ENCODE measurements around the gene TMEM266.
A peak's percentile ranks its signal among the peaks of the same experiment; 100 is the strongest.

TMEM266 gene

GRCh38 chr15:76192715-76193114, 132.9 kb downstream of the TMEM266 start (continued):
- TF ChIP-seq ZBTB11 (tag by site-specific recombination; conservative IDR thresholded peaks at IDR 0.05; ENCODE audit: low read depth) (no peak), INSM2 (tag by site-specific recombination; IDR thresholded peaks at IDR 0.05) (no peak), IKZF3 (tag by site-specific recombination; IDR thresholded peaks at IDR 0.05) (no peak), ZNF521 (tag by site-specific recombination; IDR thresholded peaks at IDR 0.05) (no peak), ZFP3 (tag by site-specific recombination; IDR thresholded peaks at IDR 0.05; ENCODE audit: low read depth) (no peak), ZNF211 (tag by site-specific recombination; IDR thresholded peaks at IDR 0.05; ENCODE audit: low read depth) (no peak), ZNF202 (tag by site-specific recombination; IDR thresholded peaks at IDR 0.05; ENCODE audit: borderline replicate concordance) (no peak)

- Histone ChIP-seq H3K4me1 (ENCODE audit: control insufficient read depth, insufficient read depth, low read length) (peaks cover 9% of the 10 kb centered on the region), H3K36me3 (ENCODE audit: control insufficient read depth in 2 of 2, insufficient read depth in 1 of 2, low read length in 2 of 2) (no peaks in the 10 kb centered on the region), H3K9me3 (ENCODE audit: control insufficient read depth, insufficient read depth, low read depth, low read length) (no peaks in the 10 kb centered on the region), H3K27ac (ENCODE audit: extremely low read depth, low read depth, low read length) (no peak overlapping the region), H3K4me3 (ENCODE audit: low read depth, low read length) (no peak overlapping the region)
- TF ChIP-seq SCRT2 (tag by site-specific recombination; IDR thresholded peaks at IDR 0.05) (0 out of 2 replicates have a peak, but pooled peaks have one; percentile 19), ZNF558 (tag by site-specific recombination; IDR thresholded peaks at IDR 0.05) (no peak)
- POLR2A ChIA-PET: interaction anchor here (0.8 kb wide), 1 partner anchor 142 kb away, joined by 3 read pairs; the partner anchor contains the start of gene ISL2
- CTCF ChIA-PET: interaction anchor here (0.6 to 3.8 kb wide), 3 partner anchors 9 to 140 kb away, joined by 3 to 27 read pairs (median 7); no protein-coding TSS in a partner anchor
These were observed 134.1 kb downstream of the TMEM266 start for GRCh38 chr15:76193934-76194333.

GRCh38 chr15:76195506-76196268, 135.9 kb downstream of the TMEM266 start:
- H3K9me3 ChIP-seq (ENCODE audit: control insufficient read depth, insufficient read depth, low read depth, low read length): no peaks in the 10 kb centered on the region
- H3K4me1 ChIP-seq (ENCODE audit: control insufficient read depth, insufficient read depth, low read length): peaks cover 9% of the 10 kb centered on the region
- POLR2A ChIA-PET: interaction anchor here (0.9 to 1.3 kb wide), 2 partner anchors 116 to 141 kb away, joined by 4 to 9 read pairs; partner anchors contain the start of genes ETFA and ISL2
- peaks cover 0 to 3% of the 10 kb centered on the region in 2 experiments; a peak in 1 of 3 replicates for H3K36me3 ChIP-seq (ENCODE audit: control insufficient read depth in 2 of 2, insufficient read depth in 1 of 2, low read length in 2 of 2)
- no peak overlapping the region for H3K27ac ChIP-seq (ENCODE audit: extremely low read depth, low read depth, low read length)
- H3K4me3 ChIP-seq (ENCODE audit: low read depth, low read length): no peak overlapping the region
- CTCF ChIA-PET: interaction anchor here (0.6 to 3.8 kb wide), 3 partner anchors 10 to 93 kb away, joined by 3 to 27 read pairs (median 3); no protein-coding TSS in a partner anchor
- no peak for TF ChIP-seq SCRT2 (tag by site-specific recombination; IDR thresholded peaks at IDR 0.05)
- TF ChIP-seq PATZ1 (tag by site-specific recombination; IDR thresholded peaks at IDR 0.05): no peak
- TF ChIP-seq ZNF157 (tag by site-specific recombination; IDR thresholded peaks at IDR 0.05): no peak
- TF ChIP-seq MZF1 (tag by site-specific recombination; IDR thresholded peaks at IDR 0.05; ENCODE audit: borderline replicate concordance): no peak
